Peyer's patch (tissue), 4 donors: ENCODE results near the gene VSX2. TPM values are rescaled to one million over a fixed set of nuclear protein-coding genes. Genes with fewer than 3 reads are reported as not detected.

Experiments
- DNase-seq, 3 donors: peaks; one replicate each; pipeline ENCODE4 v3.0.0-alpha.2; 2017 to 2019
- H3K27ac ChIP-seq, 4 donors: fragments of 200-600 bp; sonication (generic); one replicate each; pipeline ENCODE4 v1.5.1; 2016 to 2019
- H3K27me3 ChIP-seq, 2 donors: fragments of 200-600 bp; sonication (generic); one replicate each; pipeline ENCODE4 v1.5.1; 2019
- H3K36me3 ChIP-seq, 3 donors: fragments of 200-600 bp; sonication (generic); one replicate each; pipeline ENCODE4 v1.5.1; 2016 to 2019
- H3K4me1 ChIP-seq, 4 donors: fragments of 200-600 bp; sonication (generic); one replicate each; pipeline ENCODE4 v1.5.1; 2016 to 2019
- H3K4me3 ChIP-seq, 4 donors: fragments of 200-600 bp; sonication (generic); 1 replicate in 3 of 4; 2 replicates in 1 of 4; pipeline ENCODE4 v1.5.1; 2016 to 2019; ENCODE audit warnings: mild to moderate bottlenecking in 1 of 4
- H3K9me3 ChIP-seq, 4 donors: fragments of 200-600 bp; sonication (generic); one replicate each; pipeline ENCODE4 v1.5.1; 2016 to 2019; ENCODE audit warnings: mild to moderate bottlenecking in 1 of 4
- CTCF ChIP-seq, 6 experiments: fragments of 450-650 bp in 4 of 6; fragments of 200-600 bp in 2 of 6; sonication (generic) in 1 of 6; IDR thresholded peaks; one replicate each; pipeline ENCODE4 v1.5.1; 2017 to 2019; ENCODE audit warnings: antibody characterized with exemption in 6 of 6, mild to moderate bottlenecking in 3 of 6, moderate library complexity in 1 of 6
- POLR2A ChIP-seq, 2 donors: fragments of 450-650 bp; IDR thresholded peaks; one replicate each; pipeline ENCODE4 v1.5.1; 2017; ENCODE audit warnings: antibody characterized with exemption in 2 of 2, mild to moderate bottlenecking in 2 of 2, moderate library complexity in 2 of 2
- total RNA-seq, 4 donors: library from RNA; depleted of rRNA; stranded (reverse); fragments of >200 nt; gene quantifications; one replicate each; pipeline ENCODE4 v1.1.0, GENCODE V29; 2016

VSX2 gene
- total RNA-seq, 4 donors from 2014 or later = not detected

DNA sequence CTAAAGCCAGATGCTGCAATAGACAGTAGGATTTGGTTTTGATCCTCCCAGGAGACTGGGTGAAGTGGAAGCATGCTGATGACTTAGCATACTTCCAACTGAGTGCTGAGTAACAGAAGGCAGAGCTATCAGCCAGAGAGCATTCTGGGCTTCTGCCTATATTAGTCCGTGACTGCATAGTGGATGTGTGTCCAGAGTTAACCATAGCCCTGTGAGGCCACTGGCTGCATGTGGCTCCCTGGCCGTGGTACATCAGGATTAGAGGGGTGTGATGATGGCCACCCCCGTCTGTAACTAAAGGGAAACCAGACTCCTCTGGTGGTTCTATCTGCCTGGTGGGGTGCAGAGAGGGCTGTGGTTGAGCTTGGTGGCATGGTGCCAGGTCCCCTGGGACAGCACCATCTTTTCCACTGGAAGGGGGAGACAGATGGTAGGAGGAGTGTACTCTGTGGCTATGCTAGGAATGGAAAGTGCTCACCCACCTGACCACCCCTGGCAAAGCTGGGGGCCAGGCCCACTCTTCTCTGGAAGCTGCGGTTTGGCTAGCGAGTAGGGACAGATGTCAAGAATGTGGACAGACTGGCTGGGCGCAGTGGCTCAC is 36.1 kb downstream of the VSX2 start:
- Histone ChIP-seq H3K27me3 (no peaks in the 10 kb centered on the region), H3K36me3 (no peaks in the 10 kb centered on the region), H3K27ac (no peak overlapping the region), H3K9me3 (peaks cover 0 to 5% (median 0%) of the 10 kb centered on the region in 4 donors), H3K4me1 (no peaks in the 10 kb centered on the region), H3K4me3 (no peak overlapping the region)
- TF ChIP-seq CTCF (IDR thresholded peaks at IDR 0.05) (no peak), POLR2A (IDR thresholded peaks at IDR 0.05) (no peak)
- no peak for DNase-seq

- DNase-seq = no peak
- H3K36me3 ChIP-seq = peaks cover 0 to 4% (median 0%) of the 10 kb centered on the region in 3 donors
- TF ChIP-seq CTCF (IDR thresholded peaks at IDR 0.05) (no peak), POLR2A (IDR thresholded peaks at IDR 0.05) (no peak)
Measured at GRCh38 chr14:74278080-74278479, 38.8 kb downstream of the VSX2 start.

DNA sequence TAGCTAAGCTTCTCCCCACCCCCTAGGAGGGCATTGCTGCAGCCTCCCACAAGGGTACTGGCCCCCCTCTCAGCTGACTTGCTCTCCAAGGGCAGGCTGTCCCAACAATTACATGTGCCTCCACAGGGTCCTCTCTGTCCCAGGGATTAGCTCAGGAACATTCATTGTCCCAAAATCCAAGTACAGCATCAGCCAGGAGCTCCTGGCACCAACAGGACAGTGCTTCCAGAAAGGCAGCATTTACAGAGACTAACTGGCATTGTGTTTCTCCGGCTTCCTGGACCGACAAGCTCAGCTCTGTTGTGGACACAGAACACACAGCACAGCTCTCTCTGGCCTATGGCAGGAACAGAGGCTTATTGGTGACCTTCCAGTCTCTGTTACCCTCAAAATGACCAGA is 41.8 kb downstream of the VSX2 start:
- no peak for DNase-seq
- Histone ChIP-seq H3K27ac (no peak overlapping the region), H3K27me3 (no peaks in the 10 kb centered on the region), H3K4me1 (no peaks in the 10 kb centered on the region), H3K9me3 (peaks cover 0 to 5% (median 0%) of the 10 kb centered on the region in 4 donors), H3K36me3 (peaks cover 0 to 33% (median 0%) of the 10 kb centered on the region in 3 donors), H3K4me3 (no peak overlapping the region)
- TF ChIP-seq POLR2A (IDR thresholded peaks at IDR 0.05) (no peak), CTCF (IDR thresholded peaks at IDR 0.05) (no peak)

More at GRCh38 chr14:74278080-74278479, 38.8 kb downstream of the VSX2 start:
- H3K27ac ChIP-seq = no peak overlapping the region
- no peaks in the 10 kb centered on the region for H3K27me3 ChIP-seq
- no peak overlapping the region for H3K4me3 ChIP-seq
- H3K9me3 ChIP-seq = peaks cover 0 to 5% (median 0%) of the 10 kb centered on the region in 4 donors
- H3K4me1 ChIP-seq = no peaks in the 10 kb centered on the region

- Histone ChIP-seq H3K27ac (no peak overlapping the region), H3K4me1 (no peaks in the 10 kb centered on the region), H3K4me3 (no peak overlapping the region), H3K9me3 (no peaks in the 10 kb centered on the region), H3K36me3 (peaks cover 0 to 84% (median 0%) of the 10 kb centered on the region in 3 donors), H3K27me3 (no peaks in the 10 kb centered on the region)
- no peak for TF ChIP-seq CTCF (IDR thresholded peaks at IDR 0.05)
- TF ChIP-seq POLR2A (IDR thresholded peaks at IDR 0.05) = no peak
- DNase-seq = no peak
Measured at GRCh38 chr14:74286736-74287135, 47.5 kb downstream of the VSX2 start.

DNA sequence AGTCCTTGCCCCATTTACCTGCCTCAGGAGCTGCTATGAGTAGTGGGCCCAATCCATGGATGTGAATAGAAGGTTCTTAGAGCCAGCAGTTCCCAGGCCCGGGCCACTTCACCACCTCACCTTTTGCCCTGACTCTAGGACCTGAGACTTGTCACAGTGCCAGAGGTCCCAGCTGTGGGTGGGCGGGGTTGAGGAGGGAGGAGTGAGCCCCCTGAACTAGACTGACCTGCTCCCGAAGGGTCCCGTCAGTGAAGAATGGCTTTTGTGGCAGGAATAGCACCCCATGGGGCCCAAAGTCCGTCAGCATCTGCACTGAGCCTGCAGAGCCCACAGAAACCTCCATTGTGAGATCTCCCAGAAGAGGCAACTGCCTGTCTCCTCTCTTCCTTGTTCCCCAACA is 50.6 kb downstream of the VSX2 start:
- Histone ChIP-seq H3K4me3 (no peak overlapping the region), H3K4me1 (no peaks in the 10 kb centered on the region), H3K27me3 (no peaks in the 10 kb centered on the region), H3K9me3 (no peaks in the 10 kb centered on the region), H3K36me3 (peaks cover 0 to 86% (median 0%) of the 10 kb centered on the region in 3 donors), H3K27ac (no peak overlapping the region)
- DNase-seq = no peak
- TF ChIP-seq CTCF (IDR thresholded peaks at IDR 0.05) (no peak), POLR2A (IDR thresholded peaks at IDR 0.05) (no peak)
